CD4-positive, alpha-beta T cell treated with Interleukin-12 subunit alpha and Interleukin-12 subunit beta, for 1 hour (primary cell): Measurements from ENCODE around the gene MYO1D.
A peak's percentile ranks its signal among the peaks of the same experiment; 100 is the strongest.
"Not testable (repeated sequence)": the region's sequence is repeated elsewhere in the genome, so short reads cannot be mapped to it uniquely, and the experiment has no call there.

Experiments
- DNase-seq: peaks from one replicate; pipeline ENCODE4 v3.0.0-alpha.2; 2020

Gene MYO1D

GRCh38 chr17:32887410-32887809 lies 10.5 kb upstream of the MYO1D start:
- not testable (repeated sequence) for DNase-seq

DNA sequence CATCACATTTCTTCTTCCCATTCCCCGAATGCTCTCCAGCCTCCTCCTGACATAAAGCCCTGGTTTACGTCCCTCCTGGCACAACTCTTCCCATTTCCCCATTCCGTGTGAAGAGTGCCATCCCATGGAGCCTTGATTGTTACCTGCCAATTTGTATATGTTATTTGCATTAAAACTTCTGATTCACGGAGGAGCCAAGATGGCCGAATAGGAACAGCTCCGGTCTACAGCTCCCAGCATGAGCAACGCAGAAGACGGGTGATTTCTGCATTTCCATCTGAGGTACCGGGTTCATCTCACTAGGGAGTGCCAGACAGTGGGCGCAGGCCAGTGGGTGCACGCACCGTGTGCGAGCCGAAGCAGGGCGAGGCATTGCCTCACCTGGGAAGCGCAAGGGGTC lies 10.0 kb upstream of the MYO1D start:
- DNase-seq: not testable (repeated sequence)

- no peak for DNase-seq
Measured at GRCh38 chr17:32882734-32883133, 5.8 kb upstream of the MYO1D start.

DNA sequence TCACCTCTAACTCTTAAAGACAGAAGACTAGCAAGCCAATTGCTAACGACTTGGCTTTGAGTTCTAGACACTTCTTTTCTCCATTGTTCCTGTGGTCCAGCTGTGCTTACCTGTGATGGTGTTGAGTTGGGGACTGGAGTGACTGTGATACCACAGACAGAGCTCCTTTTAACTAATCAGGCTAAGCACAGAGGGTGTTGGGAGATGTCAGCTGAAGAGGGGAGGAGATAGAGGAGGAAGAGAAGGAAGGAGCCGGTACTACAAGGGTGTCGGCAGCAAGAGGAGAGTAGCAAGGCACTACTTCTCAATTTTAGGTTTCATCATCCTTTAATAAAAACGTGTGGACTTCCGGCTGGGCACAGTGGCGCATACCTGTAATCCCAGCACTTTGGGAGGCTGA lies 5.1 kb upstream of the MYO1D start:
- no peak for DNase-seq

GRCh38 chr17:32880671-32881453 lies 3.9 kb upstream of the MYO1D start:
- no peak for DNase-seq

- no peak for DNase-seq
Measured at GRCh38 chr17:32879134-32879533, 2.2 kb upstream of the MYO1D start.

GRCh38 chr17:32878211-32878610 lies 1.3 kb upstream of the MYO1D start:
- DNase-seq: no peak

DNA sequence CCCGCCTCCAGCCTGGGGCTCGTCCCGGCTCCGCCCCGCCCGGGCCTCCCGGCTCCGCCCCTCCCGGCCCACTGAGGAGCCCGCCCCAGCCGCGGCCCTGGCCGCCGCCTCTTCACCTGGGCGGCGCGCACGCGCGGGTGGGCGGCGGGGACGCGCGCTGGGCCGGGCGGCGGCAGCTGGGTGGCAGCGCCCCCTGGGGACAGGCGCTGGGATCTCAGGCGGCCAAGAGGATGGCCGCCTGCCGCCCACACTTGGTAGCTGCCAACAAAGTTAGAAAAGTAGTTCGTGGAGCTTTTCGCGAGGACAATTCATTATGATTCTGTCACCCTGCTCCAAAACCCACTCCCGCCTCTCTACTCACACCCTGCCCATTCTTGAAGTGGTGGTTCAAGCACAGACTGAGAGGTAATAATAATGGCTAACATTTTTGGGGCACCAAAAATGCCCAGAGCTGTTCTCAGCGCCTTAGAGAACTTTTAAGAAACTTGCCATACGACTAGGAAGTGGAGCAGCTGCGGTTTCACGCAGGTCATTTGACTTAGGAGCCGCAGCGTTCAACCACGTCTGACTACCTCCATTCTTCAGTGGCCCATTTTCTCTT lies 340 bp upstream of the MYO1D start:
- DNase-seq: peak; percentile 94

- DNase-seq: no peak
Measured at GRCh38 chr17:32875923-32876416, 954 bp downstream of the MYO1D start.

- no peak for DNase-seq
Measured at GRCh38 chr17:32875230-32875917, 1.6 kb downstream of the MYO1D start.

- no peak for DNase-seq
Measured at GRCh38 chr17:32873114-32873513, 3.8 kb downstream of the MYO1D start.

- no peak for DNase-seq
Measured at GRCh38 chr17:32871746-32872145, 5.2 kb downstream of the MYO1D start.

DNA sequence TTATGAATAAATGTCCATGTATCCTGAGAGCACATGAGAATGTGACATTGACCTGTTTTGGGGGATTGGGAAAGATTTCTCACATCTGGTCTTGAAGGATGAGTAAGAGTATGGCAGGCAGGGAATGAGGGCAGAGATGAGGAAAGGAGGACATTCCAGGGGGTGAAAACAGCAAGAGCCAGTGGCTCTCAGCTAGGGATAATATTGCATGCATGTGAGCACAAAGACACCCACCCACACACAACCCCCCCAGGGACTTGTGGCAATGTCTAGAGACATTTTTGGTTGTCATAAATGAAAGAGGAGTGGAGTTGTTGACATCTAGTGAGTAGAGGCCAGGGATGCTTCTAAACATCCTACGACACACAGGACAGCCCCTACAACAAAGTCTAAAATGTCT lies 6.0 kb downstream of the MYO1D start:
- no peak for DNase-seq

GRCh38 chr17:32870027-32870670 lies 6.8 kb downstream of the MYO1D start:
- no peak for DNase-seq

GRCh38 chr17:32869345-32870026 lies 7.4 kb downstream of the MYO1D start:
- no peak for DNase-seq

GRCh38 chr17:32865141-32865540 lies 11.8 kb downstream of the MYO1D start:
- no peak for DNase-seq

- no peak for DNase-seq
Measured at GRCh38 chr17:32863559-32863958, 13.4 kb downstream of the MYO1D start.

DNA sequence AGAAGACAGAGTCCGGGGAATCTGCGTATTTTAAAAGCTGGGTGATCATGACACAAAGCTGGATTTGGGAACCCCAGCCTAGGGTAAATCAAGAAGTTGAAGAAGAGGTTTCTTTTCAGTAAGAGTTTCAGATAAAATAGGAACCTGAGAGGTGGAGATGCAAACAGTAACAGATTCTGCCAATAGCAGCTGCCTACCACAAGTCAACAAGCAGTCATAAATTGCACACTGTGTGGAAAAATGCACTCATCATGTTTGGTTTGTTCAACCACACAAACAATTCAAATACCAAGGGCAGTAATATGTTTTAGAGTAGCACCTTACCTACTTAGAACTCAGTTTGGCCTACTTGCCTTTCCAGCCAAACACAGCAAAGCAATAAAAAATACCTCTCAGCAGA lies 14.0 kb downstream of the MYO1D start:
- no peak for DNase-seq

- DNase-seq: no peak
Measured at GRCh38 chr17:32861981-32862380, 14.9 kb downstream of the MYO1D start.

DNA sequence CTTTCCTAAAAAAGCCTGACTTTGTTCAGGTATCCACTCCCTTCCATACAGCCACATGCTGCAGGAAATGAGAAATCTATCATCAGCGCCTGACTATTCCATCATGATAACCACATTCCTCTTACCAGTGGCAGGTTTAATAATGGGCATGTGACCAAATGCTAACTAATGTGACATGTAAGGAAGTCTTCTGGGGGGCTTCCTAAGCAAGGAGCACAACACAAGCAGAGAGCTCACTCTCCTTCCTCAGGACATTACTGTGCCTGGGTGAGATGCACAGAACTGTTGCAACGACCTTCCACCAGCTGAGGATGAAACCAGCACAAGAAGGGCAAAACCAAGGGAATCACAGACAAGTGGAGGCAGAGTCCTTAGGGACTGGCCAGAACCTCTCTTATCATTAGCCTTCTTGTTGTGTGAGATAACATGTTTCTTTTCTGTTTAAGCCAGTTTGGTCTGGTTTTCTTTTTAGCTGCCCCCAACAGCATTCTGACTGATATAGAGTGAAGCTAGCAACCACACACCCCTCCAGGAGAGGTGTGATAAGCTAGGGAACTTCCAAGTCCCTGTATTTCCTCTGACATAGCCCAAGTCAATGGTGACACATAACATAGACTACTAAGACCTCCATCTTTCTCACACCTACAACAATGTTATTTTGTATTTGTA lies 16.9 kb downstream of the MYO1D start:
- DNase-seq: no peak

- no peak for DNase-seq
Measured at GRCh38 chr17:32855620-32856019, 21.3 kb downstream of the MYO1D start.

GRCh38 chr17:32854832-32855389 lies 22.0 kb downstream of the MYO1D start:
- DNase-seq: no peak
